Adrenal gland (tissue), 12 donors: ENCODE measurements around the gene BCL7B. TPM values are rescaled to one million over a fixed set of nuclear protein-coding genes. Genes with fewer than 3 reads are reported as not detected.
"Not testable (repeated sequence)": the region's sequence is repeated elsewhere in the genome, so short reads cannot be mapped to it uniquely, and the experiment has no call there.

Experiments
- DNase-seq, 7 donors: peaks; one replicate each; pipeline ENCODE4 v3.0.0-alpha.2; 2019 to 2020
- H3K27ac ChIP-seq, 5 donors: fragments of 200-600 bp; sonication (generic) in 4 of 5; 1 replicate in 3 of 5; 2 replicates in 2 of 5; pipeline versions ENCODE4 v1.5.1 to v1.8.0; 2016 to 2020; ENCODE audit warnings: mild to moderate bottlenecking in 1 of 5
- H3K27me3 ChIP-seq: fragments of 200-600 bp; 2 replicates; pipeline ENCODE4 v1.8.0; 2021
- H3K36me3 ChIP-seq, 2 donors: fragments of 200-600 bp; replicated peaks in 1 of 2; 1 replicate in 1 of 2; 2 replicates in 1 of 2; pipeline versions ENCODE4 v1.5.1 to v1.8.0; 2018 to 2022
- H3K4me1 ChIP-seq, 2 donors: fragments of 200-600 bp; replicated peaks in 1 of 2; 1 replicate in 1 of 2; 2 replicates in 1 of 2; pipeline versions ENCODE4 v1.5.1 to v1.8.0; 2018 to 2021
- H3K4me3 ChIP-seq, 4 donors: fragments of 200-600 bp; sonication (generic) in 3 of 4; one replicate each; pipeline ENCODE4 v1.5.1; 2016 to 2018
- H3K9me3 ChIP-seq, 3 donors: fragments of 200-600 bp; sonication (generic) in 1 of 3; replicated peaks in 1 of 3; 1 replicate in 2 of 3; 2 replicates in 1 of 3; pipeline versions ENCODE4 v1.5.1 to v1.8.0; 2016 to 2021
- CTCF ChIP-seq, 6 experiments: fragments of 450-650 bp in 4 of 6; fragments of 200-600 bp in 2 of 6; sonication (generic) in 1 of 6; IDR thresholded peaks; 1 replicate in 5 of 6; 2 replicates in 1 of 6; pipeline versions ENCODE4 v1.5.1 to v1.8.0; 2016 to 2021; ENCODE audit warnings: antibody characterized with exemption in 6 of 6, mild to moderate bottlenecking in 2 of 6, moderate library complexity in 1 of 6
- POLR2A ChIP-seq, 2 donors: fragments of 450-650 bp; IDR thresholded peaks; one replicate each; pipeline ENCODE4 v1.6.1; 2017; ENCODE audit warnings: antibody characterized with exemption in 2 of 2, mild to moderate bottlenecking in 2 of 2, moderate library complexity in 1 of 2
- WGBS, 4 donors: extraction: QIAGEN DNeasy Blood & Tissue Kit in 2 of 4; methylation state at CpG; one replicate each; pipeline versions ENCODE4 v1.1.5 to v1.1.7; 2013 to 2017; 5-methylcytosine and 5-hydroxymethylcytosine counted together
- intact Hi-C, 2 donors: fragments of 100-400 bp; cut with DNase I; formaldehyde crosslinking; loops; one replicate each; pipeline versions ENCODE4 v1.14.1 to v1.15.0; 2022 to 2023
- polyA plus RNA-seq, 3 donors: library from polyadenylated mRNA; stranded (reverse); fragments of 200-250 nt in 2 of 3; fragments of 350-450 nt in 1 of 3; fragmentation: Illumina TruSeq in 1 of 3; extraction: RNeasy Lipid Tissue Mini Kit (QIAGEN cat#74804) in 1 of 3; gene quantifications; one replicate each; pipeline ENCODE4 v1.2.3, GENCODE V29; 2013 to 2014
- total RNA-seq, 9 donors: library from RNA; depleted of rRNA in 4 of 9; stranded (reverse); fragments of >200 nt in 4 of 9; fragments of 120-200 nt in 1 of 9; fragmentation: NEBNext Ultra II Directional in 1 of 9; extraction: Animal tissue kit (Norgen Biotek cat#: 25700) in 1 of 9; gene quantifications; one replicate each; pipeline versions ENCODE4 v1.1.0 to v1.2.4, GENCODE V29; 2013 to 2023
- donor health status: healthy with polysubstance abuse.
- donor health status: Bipolar disorder and iron deficiency.
- donor health status: DM: yes; HTN: yes; CAD: no.
- donor health status: DM: no; HTN: no; CAD: no.
- donor health status: DM: no; HTN: no; CAD: no.
- donor health status: DM: yes; HTN: yes; CAD: no.

BCL7B gene
- total and polyA plus RNA-seq, 12 donors, result 19.0 to 97.9 (median 70.3) TPM

- Histone ChIP-seq H3K27ac (no peak overlapping the region), H3K9me3 (no peaks in the 10 kb centered on the region), H3K4me3 (no peak overlapping the region), H3K4me1 (no peaks in the 10 kb centered on the region), H3K36me3 (peaks cover 0 to 37% of the 10 kb centered on the region in 2 donors), H3K27me3 (no peaks in the 10 kb centered on the region)
- intact Hi-C loops, result no loop called here
- no peak for DNase-seq
- TF ChIP-seq CTCF (IDR thresholded peaks at IDR 0.05), result no peak
- no peak for TF ChIP-seq POLR2A (IDR thresholded peaks at IDR 0.05)
- WGBS, 4 donors, result 47 to 69% (median 65%) methylated on average over 7 to 9 of the region's 9 CpGs
Observed at GRCh38 chr7:73533742-73534141, 23.7 kb downstream of the BCL7B start.

- intact Hi-C loops, result no loop called here
- H3K9me3 ChIP-seq, result no peaks in the 10 kb centered on the region
Observed at GRCh38 chr7:73532224-73532623, 25.3 kb downstream of the BCL7B start.

GRCh38 chr7:73530800-73531199 lies 26.7 kb downstream of the BCL7B start:
- intact Hi-C loops, result no loop called here
- Histone ChIP-seq H3K27ac (no peak overlapping the region), H3K27me3 (no peaks in the 10 kb centered on the region), H3K36me3 (peaks cover 0 to 7% of the 10 kb centered on the region in 2 donors), H3K9me3 (no peaks in the 10 kb centered on the region), H3K4me1 (peaks cover 0 to 4% of the 10 kb centered on the region in 2 donors), H3K4me3 (no peak overlapping the region)
- TF ChIP-seq POLR2A (IDR thresholded peaks at IDR 0.05) (no peak), CTCF (IDR thresholded peaks at IDR 0.05) (no peak)
- WGBS, 4 donors, result 93 to 100% (median 95%) methylated on average over 3 of the region's 3 CpGs
- DNase-seq, result no peak

More at GRCh38 chr7:73532224-73532623, 25.3 kb downstream of the BCL7B start:
- 94 to 98% (median 96%) methylated on average over 5 to 6 of the region's 6 CpGs for WGBS, 4 donors
- H3K4me3 ChIP-seq, result no peak overlapping the region
- no peak for DNase-seq
- H3K36me3 ChIP-seq, result peaks cover 0 to 21% of the 10 kb centered on the region in 2 donors
- no peak for TF ChIP-seq CTCF (IDR thresholded peaks at IDR 0.05)
- TF ChIP-seq POLR2A (IDR thresholded peaks at IDR 0.05), result no peak
- H3K4me1 ChIP-seq, result no peaks in the 10 kb centered on the region
- no peaks in the 10 kb centered on the region for H3K27me3 ChIP-seq
- H3K27ac ChIP-seq, result no peak overlapping the region

GRCh38 chr7:73526896-73527821 lies 30.3 kb downstream of the BCL7B start:
- TF ChIP-seq POLR2A (IDR thresholded peaks at IDR 0.05) (no peak), CTCF (IDR thresholded peaks at IDR 0.05) (no peak)
- WGBS, 4 donors, result 71 to 76% (median 74%) methylated on average over 8 of the region's 8 CpGs
- intact Hi-C loops, result no loop called here

GRCh38 chr7:73526158-73526494 lies 31.4 kb downstream of the BCL7B start:
- 50 to 72% (median 67%) methylated on average over 1 of the region's 1 CpG for WGBS, 4 donors
- H3K4me3 ChIP-seq, DNase-seq, H3K27ac ChIP-seq, H3K36me3 ChIP-seq, intact Hi-C loops, H3K27me3 ChIP-seq, H3K9me3 ChIP-seq: not testable (repeated sequence)
- H3K4me1 ChIP-seq, result peaks cover 5 to 11% of the 10 kb centered on the region in 2 donors

More at GRCh38 chr7:73526896-73527821, 30.3 kb downstream of the BCL7B start:
- no peak overlapping the region for H3K27ac ChIP-seq
- H3K36me3 ChIP-seq, result no peaks in the 10 kb centered on the region
- H3K4me1 ChIP-seq, result peaks cover 5 to 11% of the 10 kb centered on the region in 2 donors
- no peak for DNase-seq
- no peaks in the 10 kb centered on the region for H3K27me3 ChIP-seq
- no peaks in the 10 kb centered on the region for H3K9me3 ChIP-seq
- H3K4me3 ChIP-seq, result no peak overlapping the region
